ENCODE data around the gene EGR1.

DNA sequence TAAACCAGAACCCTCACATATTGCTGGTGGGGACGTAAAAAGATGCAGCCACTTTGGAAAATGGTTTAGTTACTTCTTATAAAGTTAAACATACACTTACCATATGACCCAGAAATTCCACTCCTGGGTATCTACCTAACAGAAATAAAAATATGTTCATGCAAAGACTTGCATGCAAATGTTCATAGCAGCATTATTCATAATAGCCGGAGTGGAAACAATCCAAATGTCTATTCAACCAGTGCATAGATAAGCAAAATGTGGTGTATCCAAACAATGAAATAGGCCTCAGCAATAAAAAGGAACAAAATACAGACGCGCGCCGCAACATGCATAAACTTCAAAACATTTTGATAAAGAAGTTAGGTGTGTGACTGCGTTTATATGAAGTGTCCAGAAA lies 11.6 kb downstream of the EGR1 start:
- TF ChIP-seq MEF2A (IDR thresholded peaks at IDR 0.05; ENCODE audit: borderline replicate concordance, low read depth) (no peak), FOXM1 (IDR thresholded peaks at IDR 0.05; ENCODE audit: low read depth) (no peak), EP300 (IDR thresholded peaks at IDR 0.05; ENCODE audit: borderline replicate concordance in 1 of 2, low read depth in 1 of 2, low read length in 1 of 2) (no peak)
- TF ChIP-seq, protein P1, sequence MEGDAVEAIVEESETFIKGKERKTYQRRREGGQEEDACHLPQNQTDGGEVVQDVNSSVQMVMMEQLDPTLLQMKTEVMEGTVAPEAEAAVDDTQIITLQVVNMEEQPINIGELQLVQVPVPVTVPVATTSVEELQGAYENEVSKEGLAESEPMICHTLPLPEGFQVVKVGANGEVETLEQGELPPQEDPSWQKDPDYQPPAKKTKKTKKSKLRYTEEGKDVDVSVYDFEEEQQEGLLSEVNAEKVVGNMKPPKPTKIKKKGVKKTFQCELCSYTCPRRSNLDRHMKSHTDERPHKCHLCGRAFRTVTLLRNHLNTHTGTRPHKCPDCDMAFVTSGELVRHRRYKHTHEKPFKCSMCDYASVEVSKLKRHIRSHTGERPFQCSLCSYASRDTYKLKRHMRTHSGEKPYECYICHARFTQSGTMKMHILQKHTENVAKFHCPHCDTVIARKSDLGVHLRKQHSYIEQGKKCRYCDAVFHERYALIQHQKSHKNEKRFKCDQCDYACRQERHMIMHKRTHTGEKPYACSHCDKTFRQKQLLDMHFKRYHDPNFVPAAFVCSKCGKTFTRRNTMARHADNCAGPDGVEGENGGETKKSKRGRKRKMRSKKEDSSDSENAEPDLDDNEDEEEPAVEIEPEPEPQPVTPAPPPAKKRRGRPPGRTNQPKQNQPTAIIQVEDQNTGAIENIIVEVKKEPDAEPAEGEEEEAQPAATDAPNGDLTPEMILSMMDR (IDR thresholded peaks at IDR 0.05): no peak
